Measurements from ENCODE around the gene RNF14. TPM values are rescaled to one million over a fixed set of nuclear protein-coding genes. Genes with fewer than 3 reads are reported as not detected.

The RNF14 gene
- polyA plus RNA-seq, 3 donors: 17.8 to 35.5 (median 25.9) TPM

DNA sequence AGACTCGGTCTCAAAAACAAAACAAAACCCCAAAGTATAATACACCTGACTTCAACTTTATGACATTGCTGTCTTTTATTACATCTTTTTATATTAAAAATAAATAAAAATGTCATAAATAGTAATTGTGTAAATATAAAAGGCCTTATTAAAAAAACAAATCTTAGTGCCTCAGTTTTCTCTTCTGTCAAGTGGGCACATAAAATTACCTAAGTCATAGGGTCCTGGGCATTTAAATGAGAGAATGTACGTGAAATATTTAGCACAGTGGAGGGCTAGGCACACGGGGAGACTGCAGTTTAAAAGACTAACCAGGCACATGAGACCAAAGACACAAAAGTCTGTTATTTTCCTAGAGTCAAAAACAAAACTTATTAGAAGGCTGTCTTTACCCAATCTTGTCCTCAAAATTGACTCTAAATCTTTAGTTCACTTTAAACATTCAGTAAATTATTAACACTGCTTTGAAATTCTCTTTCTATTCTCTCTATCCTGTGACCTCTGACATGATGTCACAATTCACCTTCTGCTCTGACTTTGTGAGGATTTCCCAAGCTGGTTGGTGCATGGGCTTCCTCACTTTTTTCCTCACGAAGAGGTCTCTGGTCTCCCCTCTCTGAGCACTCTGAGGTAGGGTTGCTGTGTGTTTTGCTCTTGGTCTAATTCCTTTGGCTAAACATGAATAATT, 2.5 kb upstream of the RNF14 start:
- WGBS, 3 donors: 77 to 89% (median 82%) methylated on average over 4 of the region's 4 CpGs
- H3K27ac ChIP-seq (ENCODE audit: low read depth, low read length): no peak overlapping the region

DNA sequence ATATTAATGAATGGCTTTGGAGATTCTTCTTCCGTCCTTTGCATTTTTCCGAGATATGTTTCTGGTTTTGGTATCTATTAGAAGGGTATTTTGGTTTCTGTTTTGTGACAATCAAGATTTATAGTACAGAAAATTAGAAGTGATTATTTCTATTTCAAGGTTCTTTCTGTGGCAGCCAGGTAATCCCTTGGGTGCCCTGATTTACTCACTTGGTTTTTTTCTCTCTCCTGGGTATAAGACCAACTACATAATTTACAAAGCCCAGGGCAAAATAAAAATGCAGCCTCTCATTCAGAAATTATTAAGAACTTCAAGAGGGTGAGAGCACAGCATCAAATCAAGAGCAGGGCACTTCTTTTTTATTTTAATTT, 2.0 kb upstream of the RNF14 start:
- H3K27ac ChIP-seq (ENCODE audit: low read depth, low read length): no peak overlapping the region
- 87 to 96% (median 96%) methylated on average over 2 of the region's 2 CpGs for WGBS, 3 donors

DNA sequence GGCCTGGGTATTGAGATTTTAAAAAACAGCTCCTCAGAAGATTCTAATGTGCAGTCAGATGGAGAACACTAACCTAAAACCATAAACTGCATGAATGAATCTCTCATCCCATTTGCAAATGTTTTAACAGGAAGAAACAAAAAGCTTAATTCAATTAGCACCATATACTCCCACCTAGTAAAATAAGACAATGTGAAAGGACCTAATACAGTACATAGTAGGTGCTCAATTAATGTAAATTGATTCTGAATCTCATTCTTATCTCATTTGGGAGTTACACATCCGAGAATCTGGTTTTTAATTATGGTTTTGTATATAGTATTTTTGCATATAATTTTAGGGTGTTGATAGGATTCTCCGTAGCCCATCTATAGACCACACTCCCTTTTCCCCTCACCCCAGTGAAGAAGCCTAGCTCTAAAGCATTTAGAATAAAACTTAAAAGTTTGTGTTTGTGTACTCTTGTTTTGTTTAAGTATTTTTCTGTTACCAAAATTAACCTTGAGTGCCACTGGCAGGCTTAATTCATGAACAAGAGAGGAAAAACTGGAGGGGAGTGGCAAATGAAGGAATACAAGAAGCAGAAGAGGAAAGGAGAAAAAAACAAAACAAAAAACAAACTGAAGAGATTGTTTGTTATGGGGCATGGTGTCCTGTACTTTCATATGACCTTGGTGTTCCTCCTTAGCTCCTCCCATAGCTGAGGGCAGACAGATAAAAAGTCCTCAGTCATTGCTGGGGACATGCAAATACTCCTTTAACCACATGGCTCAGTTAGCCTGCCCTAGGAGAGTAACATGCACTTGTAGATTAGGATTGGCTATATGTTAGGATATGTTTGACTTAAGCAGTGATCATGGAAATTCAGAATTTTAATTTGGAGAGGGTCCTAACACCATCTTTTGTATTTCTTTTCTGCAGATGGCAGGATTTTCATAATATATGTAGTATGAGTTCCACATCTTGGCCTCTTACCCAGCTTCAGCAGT, 1.2 kb downstream of the RNF14 start:
- no peak overlapping the region for H3K27ac ChIP-seq (ENCODE audit: low read depth, low read length)
- WGBS, 3 donors: 71 to 79% (median 72%) methylated on average over 2 of the region's 2 CpGs

DNA sequence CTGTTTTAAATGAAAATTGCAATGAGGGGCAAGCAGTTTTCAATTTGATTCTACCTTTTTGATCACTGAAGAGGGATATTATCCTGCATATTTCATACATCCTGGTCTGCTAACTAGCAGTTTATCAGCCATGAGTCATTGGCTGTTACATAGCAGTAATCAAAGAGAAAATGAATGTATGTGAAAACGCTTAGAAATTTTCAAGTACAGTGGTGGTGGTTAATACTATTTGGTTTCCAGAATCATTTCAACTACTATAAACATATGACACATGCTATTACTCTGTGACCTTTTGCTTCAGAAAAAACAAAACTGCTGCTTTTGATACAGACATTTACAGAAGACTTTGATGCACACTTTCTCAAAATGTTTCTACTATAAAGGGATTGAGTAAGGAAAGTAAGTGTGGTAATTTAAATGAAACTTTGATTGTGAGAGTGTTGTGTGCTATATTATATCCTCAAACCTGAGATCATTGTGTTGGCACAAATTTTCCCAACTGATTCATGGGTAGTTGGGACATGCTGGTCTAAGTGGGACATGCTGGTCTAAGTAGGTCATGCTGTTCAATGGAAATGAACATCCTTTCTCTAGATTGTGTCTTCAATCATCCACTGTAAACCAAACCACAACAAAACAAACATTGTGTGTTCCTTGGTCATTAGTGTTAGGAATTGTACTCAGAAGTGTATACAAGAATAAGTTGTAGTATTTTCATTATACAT, 5.1 kb downstream of the RNF14 start:
- WGBS, 3 donors: 83 to 85% (median 84%) methylated on average over 1 of the region's 1 CpG
- H3K27ac ChIP-seq (ENCODE audit: low read depth, low read length): no peak overlapping the region

DNA sequence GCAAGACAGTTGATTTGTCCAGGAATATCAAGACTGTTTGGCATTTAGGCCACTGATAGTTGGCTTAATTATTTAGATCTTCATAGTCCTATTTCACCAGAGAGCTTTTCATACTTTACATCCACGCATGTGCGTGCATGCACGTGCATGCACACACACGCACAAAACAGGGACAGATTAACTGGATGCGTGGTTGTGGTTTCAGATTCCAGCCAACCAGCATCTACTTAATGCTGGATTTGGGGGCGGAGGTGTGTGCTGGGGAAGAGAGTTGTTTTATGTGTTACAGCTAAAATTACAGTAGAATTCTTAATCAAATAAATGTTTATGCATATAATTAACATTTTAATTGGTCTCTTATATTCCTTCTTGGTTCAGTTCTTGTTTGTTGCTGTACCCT, 7.3 kb downstream of the RNF14 start:
- 93 to 95% (median 95%) methylated on average over 6 of the region's 6 CpGs for WGBS, 3 donors
- H3K27ac ChIP-seq (ENCODE audit: low read depth, low read length): no peak overlapping the region

DNA sequence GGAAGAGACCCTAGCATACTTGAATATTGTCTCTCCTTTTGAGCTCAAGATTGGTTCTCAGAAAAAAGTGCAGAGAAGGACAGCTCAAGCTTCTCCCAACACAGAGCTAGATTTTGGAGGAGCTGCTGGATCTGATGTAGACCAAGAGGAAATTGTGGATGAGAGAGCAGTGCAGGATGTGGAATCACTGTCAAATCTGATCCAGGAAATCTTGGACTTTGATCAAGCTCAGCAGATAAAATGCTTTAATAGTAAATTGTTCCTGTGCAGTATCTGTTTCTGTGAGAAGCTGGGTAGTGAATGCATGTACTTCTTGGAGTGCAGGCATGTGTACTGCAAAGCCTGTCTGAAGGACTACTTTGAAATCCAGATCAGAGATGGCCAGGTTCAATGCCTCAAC, 9.5 kb downstream of the RNF14 start:
- no peak overlapping the region for H3K27ac ChIP-seq (ENCODE audit: low read depth, low read length)

DNA sequence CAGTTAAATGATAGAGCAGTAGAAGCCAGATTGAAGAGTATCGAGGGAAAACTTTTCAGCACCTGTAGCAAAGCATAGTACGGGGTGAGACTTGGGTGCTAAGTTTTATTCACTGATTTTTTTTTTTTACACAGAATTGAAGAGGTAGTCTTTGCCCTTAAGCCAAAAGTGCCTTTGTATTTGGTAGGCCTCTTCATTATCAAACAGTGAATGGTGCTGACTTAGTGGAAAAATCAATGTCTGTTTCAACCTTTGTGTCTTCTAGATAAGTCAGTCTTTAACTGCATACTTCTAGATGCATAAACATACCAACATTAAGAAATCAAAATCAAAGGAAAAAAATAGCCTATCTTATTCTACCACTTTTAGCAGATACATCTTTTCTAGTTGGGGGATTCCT, 13.7 kb downstream of the RNF14 start:
- no peak overlapping the region for H3K27ac ChIP-seq (ENCODE audit: low read depth, low read length)
- WGBS, 3 donors: 28 to 50% (median 48%) methylated on average over 2 of the region's 2 CpGs

DNA sequence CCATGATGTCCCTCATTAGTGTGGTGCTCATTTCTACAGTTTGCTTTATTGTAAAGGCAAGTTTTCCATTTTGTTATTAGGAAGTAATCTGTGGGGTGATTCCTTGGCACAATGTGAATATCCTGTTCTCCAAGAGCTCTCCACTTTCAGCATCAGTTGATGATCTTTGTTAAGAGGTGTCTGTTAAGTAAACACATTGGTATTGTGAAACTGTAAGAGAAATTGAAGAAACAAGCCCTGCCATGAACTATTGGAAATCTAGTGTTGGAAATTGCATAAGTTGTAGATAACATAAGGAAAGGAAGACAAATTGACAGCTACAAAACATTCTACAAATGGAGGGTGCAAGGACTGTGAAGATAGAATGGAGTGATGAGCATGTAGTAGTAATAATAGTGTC, 17.2 kb downstream of the RNF14 start:
- H3K27ac ChIP-seq (ENCODE audit: low read depth, low read length): no peak overlapping the region

DNA sequence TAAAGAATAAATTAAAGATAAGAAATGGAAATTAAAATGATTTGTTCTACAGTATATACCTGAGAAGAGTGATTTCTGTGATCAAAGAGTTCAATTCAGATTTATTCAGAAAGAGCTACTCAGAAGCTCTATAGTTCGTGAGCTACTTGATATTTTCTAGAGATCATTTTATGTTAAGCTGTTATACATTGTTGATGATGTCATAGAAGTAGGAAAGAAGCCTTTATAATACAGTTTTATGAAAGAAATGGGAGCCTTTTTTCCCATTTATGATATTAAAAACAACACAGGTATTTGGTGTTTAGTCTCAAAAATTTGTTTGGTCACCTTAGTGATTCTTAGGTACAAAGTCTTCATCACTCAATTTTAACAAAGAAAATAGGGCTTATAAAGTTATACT, 20.8 kb downstream of the RNF14 start:
- H3K27ac ChIP-seq (ENCODE audit: low read depth, low read length): no peak overlapping the region
- 0% methylated on average over 1 of the region's 1 CpG for WGBS, 3 donors

DNA sequence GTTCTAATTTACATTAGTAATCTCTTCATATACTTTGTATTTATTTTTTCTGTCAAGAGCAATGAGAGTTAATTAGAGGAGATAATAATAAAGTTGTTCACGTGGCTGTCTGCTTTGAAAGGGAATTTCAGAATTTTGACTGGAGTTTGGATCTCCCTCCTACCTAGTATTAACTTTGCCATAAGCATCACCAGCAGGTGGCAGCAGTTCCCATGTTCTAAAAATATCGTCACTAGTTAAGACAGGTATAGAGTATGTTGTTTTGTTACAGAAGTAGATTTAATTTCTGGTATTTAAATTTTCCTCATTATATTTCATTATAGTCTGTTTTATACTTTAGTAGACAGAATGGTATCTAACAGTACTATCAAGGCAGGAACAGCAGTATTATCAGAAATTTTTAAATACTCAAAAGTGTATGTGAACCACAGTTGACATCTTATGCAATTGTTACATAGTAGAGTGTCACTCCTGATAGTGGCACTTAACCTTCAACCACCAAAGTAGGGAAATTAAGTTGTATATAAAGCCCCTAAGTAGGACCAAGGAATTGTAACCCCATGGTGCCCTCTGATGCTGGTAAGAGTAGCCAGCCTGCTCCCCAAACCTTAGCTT, 23.6 kb downstream of the RNF14 start:
- 7 to 14% (median 8%) methylated on average over 2 of the region's 2 CpGs for WGBS, 3 donors
- no peak overlapping the region for H3K27ac ChIP-seq (ENCODE audit: low read depth, low read length)

DNA sequence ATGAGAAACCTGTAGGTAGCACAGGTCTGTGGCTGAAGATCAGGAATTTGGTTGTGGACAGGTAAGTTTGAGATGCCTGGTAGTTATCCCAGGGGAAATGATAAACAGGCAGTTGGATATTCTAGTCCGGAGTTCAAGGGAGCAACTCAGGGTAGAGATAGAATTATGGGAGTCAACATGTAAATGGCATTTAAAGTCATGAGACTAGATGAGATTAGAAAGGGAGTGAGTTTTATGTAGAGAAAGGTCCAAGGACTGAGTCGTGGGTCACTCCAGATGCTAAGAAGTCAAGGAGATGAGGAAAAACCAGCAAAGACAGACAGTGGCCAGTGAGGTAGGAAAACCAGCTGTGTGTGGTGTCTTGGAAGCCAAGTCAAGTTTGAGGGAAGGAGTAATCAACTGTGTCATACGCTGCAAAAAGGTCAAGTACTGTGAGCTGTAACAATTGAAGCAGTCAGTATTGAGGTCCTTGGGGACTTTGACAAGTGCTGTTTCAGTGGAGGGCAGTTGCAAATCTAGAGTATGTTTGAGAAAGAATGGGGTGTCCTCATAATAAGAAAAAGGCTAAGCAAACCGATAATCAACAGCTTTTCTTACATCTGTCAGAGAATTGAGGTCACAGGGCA, 25.7 kb downstream of the RNF14 start:
- WGBS, 3 donors: 62 to 66% (median 64%) methylated on average over 4 of the region's 4 CpGs

DNA sequence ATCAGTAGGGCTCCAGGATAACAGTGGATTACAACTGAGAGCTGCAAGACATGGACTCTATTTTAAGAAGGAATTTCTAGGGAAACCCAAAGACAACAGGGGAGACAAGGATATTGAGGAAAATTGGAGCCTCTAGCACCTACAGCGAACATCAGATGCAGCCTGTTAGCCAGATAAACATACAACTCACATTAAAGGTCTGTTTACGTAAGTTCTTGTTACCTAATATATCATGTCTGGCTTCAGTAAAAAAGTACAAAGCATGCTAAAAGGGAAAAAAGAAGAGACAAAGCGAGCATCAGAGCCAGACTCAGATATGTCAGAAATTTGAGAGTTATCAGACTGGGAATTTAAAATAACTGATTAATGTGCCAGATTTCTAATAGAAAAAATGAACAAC, 26.8 kb downstream of the RNF14 start:
- 96 to 98% (median 97%) methylated on average over 3 of the region's 3 CpGs for WGBS, 3 donors

More for the DNA sequence above, 25.7 kb downstream of the RNF14 start:
- H3K27ac ChIP-seq (ENCODE audit: low read depth, low read length): no peak overlapping the region

DNA sequence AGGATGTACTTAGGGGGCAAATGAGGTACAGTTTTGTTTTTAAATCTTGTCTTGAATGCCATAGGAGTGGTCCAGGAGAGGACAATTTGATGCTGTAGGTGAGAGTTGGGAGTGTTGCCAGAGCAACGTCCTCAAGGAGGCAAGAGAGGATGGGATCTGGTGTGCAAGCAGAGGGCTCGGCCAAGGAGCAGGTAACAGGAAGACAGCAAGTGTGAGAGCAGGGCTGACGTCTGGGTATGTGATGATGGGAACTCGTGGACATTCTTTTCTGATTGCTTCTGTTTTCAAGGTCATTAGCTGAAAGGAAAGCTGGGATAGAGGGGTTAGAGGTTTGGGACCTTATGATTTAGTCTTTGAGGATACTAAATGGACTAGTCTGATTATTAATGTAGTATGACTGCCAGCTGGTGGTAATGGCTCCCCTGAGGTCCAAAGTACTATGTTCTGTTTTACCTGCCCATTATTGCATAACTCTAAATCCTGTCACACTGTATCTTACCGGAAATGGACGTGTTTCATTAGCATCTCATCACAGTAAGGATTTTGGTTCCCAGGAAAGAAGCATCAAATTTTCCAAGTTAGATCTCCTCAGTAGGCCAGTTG, 28.6 kb downstream of the RNF14 start:
- H3K27ac ChIP-seq (ENCODE audit: low read depth, low read length): no peak overlapping the region

More for the DNA sequence above, 26.8 kb downstream of the RNF14 start:
- no peak overlapping the region for H3K27ac ChIP-seq (ENCODE audit: low read depth, low read length)

DNA sequence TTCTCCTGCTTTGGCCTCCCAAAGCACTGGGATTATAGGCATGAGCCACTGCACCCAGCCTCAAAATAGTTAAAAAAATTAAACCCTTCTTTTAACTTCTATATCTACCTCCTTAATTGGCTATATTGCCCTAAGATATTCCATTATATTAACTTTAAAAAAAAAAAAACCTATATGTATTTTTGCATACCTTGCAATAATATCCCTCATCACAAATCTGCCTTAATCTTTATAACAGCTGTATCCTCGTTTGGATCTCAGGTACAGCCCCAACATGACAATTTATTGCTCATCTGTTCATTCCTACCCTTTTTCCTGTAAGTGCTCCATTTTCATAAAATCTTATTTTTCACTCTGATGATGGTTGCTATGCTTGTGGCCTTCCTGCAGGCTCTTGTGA, 31.3 kb downstream of the RNF14 start:
- WGBS, 3 donors: 50 to 65% (median 59%) methylated on average over 1 of the region's 1 CpG

More for the DNA sequence above, 28.6 kb downstream of the RNF14 start:
- 45 to 71% (median 67%) methylated on average over 6 of the region's 6 CpGs for WGBS, 3 donors

DNA sequence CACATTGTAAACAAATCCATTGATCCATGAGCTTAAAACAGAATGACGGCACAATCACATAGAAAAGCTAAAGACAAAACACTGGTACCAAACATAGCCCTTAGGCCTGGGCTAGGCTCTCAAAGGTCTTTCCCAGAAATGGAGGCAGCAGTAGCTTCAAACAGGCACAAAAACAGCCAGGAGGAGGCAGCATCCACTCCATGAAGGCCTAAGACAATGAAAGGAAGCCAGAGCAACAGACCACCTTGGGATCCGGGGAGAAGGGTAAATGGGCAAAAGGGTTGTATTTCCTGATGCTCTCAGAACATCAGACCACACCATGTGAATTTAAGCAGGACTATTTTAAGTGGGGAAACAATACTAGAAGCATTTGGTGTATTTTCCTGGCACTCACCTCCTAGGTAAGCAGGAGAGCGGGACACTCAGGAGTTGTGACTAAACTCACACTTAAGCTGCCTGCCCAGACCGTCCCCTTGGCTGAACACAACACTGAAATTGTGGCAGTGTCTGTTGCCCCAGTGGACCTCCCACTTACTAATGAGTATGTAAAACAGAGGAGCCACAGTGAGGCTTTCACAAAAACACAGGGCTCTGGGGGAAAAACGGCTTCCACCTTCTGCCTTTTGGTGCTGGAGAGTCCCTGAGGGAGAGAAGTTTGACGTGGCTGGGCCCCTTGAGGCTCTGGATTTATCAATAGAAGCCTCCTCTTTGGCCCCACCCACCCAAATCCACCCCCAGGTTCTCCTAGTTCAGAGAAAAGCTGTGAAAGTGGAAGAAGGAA, 32.0 kb downstream of the RNF14 start:
- WGBS, 3 donors: 73 to 80% (median 75%) methylated on average over 6 of the region's 6 CpGs
- no peak overlapping the region for H3K27ac ChIP-seq (ENCODE audit: low read depth, low read length)

More for the DNA sequence above, 31.3 kb downstream of the RNF14 start:
- H3K27ac ChIP-seq (ENCODE audit: low read depth, low read length): no peak overlapping the region

DNA sequence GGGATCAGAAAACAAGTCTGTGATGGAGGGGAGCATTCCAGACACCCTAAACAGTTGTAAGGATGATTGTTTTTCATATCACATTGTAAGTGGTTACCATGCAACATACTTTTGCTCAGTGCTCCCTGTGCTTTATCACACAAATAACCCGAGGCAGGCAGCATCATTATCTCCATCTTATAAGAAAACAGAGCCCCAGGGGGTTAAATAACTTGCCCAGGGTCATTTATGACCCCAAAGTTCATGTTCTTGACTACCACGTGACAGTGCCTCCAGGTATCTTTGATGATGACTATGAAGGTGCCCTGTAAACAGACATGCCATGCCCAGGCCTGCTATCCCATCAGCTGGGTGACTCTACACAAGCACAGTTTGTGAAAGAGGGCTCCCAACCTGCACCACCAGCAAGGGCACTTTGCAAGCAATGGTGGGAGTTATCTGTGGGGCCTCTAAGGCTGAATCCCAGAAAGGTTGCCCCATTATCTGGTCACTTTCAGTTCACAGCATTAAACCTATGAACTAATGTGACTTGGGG, 34.4 kb downstream of the RNF14 start:
- H3K27ac ChIP-seq (ENCODE audit: low read depth, low read length): no peak overlapping the region
- 59 to 81% (median 76%) methylated on average over 2 of the region's 2 CpGs for WGBS, 3 donors

All from adipose tissue (tissue), 3 donors.